ENCODE results near the gene ZBED5. TPM values are rescaled to one million over a fixed set of nuclear protein-coding genes. Genes with fewer than 3 reads are reported as not detected.
"Not testable (repeated sequence)": the region's sequence is repeated elsewhere in the genome, so short reads cannot be mapped to it uniquely, and the experiment has no call there.

ZBED5 gene
- total RNA-seq, 2 experiments from 2014 or later, result 34.1 to 44.3 TPM

GRCh38 chr11:10895285-10895684 lies 37.4 kb upstream of the ZBED5 start:
- Mint-ChIP-seq H3K27me3 (no peaks in the 10 kb centered on the region), H3K9me3 (ENCODE audit: low read depth) (peaks cover 2% of the 10 kb centered on the region), H3K4me3 (no peak overlapping the region), H3K27ac (no peak overlapping the region), H3K4me1 (peaks cover 18% of the 10 kb centered on the region), H3K36me3 (ENCODE audit: low read depth) (no peaks in the 10 kb centered on the region)
- ATAC-seq, result no peak
- ChIA-PET POLR2A (no interaction called here), CTCF (interaction anchor here (0.6 to 1.4 kb wide), 2 partner anchors 10 to 17 kb away, joined by 3 to 4 read pairs; no protein-coding TSS in a partner anchor)
- DNase-seq, result no peak
- intact Hi-C loops (cut with DNase I, micrococcal nuclease), result no loop called here

DNA sequence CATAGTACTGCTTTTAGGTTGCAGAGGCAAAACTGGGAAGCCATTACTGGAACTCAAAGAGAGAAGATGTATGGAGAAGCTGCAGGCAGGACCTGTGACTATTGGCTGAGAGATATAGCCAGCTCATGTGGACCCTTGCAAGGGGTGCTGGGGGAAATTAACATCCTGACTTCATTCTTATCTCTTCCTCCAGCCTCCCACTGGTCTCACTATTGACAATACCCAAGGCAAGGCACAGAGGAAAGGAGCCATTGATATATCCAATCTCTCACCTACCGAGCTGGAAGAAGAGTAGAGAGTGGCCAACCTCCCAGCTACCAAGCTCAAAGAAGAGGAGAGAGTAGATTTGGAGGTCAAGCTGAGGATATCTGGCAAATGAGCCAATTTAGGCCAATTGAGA lies 36.8 kb upstream of the ZBED5 start:
- Mint-ChIP-seq H3K9me3 (ENCODE audit: low read depth) (peaks cover 4% of the 10 kb centered on the region), H3K4me1 (peaks cover 13% of the 10 kb centered on the region), H3K27ac (no peak overlapping the region), H3K27me3 (no peaks in the 10 kb centered on the region), H3K36me3 (ENCODE audit: low read depth) (no peaks in the 10 kb centered on the region), H3K4me3 (no peak overlapping the region)
- POLR2A ChIA-PET, result no interaction called here
- CTCF ChIA-PET, result interaction anchor here (0.6 to 2.9 kb wide), 3 partner anchors 10 to 102 kb away, joined by 3 to 17 read pairs (median 4); no protein-coding TSS in a partner anchor
- intact Hi-C loops (cut with DNase I, micrococcal nuclease), result no loop called here
- ATAC-seq, result no peak
- DNase-seq, result no peak

DNA sequence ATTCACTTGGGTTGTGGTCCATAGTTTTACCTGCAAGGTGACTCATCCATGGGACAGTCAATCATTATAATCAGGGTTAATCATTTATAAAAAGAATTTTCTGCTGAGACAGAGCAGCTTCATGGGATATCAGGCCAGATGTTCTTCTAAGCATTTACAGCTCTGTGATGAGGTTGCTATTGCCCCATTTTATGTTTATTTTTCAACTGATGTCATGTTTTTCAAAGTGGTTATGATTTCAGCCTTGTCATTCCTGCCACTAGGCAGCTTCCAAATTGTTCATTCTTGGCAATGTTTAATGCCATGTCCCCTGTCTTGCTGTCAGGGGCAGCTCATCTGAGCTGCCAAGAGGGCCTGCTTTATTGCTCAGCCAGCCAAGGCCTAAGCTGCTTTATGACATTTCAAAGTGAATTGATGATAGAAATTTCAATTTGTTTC lies 35.9 kb upstream of the ZBED5 start:
- ATAC-seq, result no peak
- CTCF ChIA-PET, result interaction anchor here (1.0 to 2.9 kb wide), 4 partner anchors 9 to 40 kb away, joined by 3 to 17 read pairs (median 4); no protein-coding TSS in a partner anchor
- POLR2A ChIA-PET, result no interaction called here
- Mint-ChIP-seq H3K4me3 (no peak overlapping the region), H3K27me3 (no peaks in the 10 kb centered on the region), H3K4me1 (peaks cover 4% of the 10 kb centered on the region), H3K27ac (no peak overlapping the region), H3K36me3 (ENCODE audit: low read depth) (no peaks in the 10 kb centered on the region), H3K9me3 (ENCODE audit: low read depth) (peaks cover 4% of the 10 kb centered on the region)
- no peak for DNase-seq
- intact Hi-C loops (cut with DNase I, micrococcal nuclease), result no loop called here

DNA sequence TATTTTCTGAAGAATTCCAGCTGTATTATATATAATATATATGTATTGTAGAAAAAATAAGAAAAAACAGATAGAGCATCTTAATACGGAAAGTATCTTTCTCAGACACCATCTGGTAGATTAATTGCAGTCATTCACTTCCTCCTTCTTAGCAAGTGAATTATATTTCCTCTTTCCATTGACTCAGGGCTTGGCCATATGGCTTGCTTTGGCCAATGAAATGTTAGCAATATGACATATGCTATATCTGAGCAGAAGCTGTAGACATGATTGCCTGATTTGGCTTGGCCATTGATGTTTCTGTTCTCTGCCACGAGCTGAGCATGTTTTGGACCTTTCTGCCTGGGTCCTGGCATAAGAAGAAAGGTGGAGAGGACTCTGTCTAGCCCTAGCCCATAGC lies 34.4 kb upstream of the ZBED5 start:
- peaks cover 4% of the 10 kb centered on the region for H3K9me3 Mint-ChIP-seq (ENCODE audit: low read depth)
- H3K36me3 Mint-ChIP-seq (ENCODE audit: low read depth), result no peaks in the 10 kb centered on the region
- no peak for DNase-seq
- ChIA-PET POLR2A (no interaction called here), CTCF (interaction anchor here (2.9 kb wide), 1 partner anchor 13 kb away, joined by 17 read pairs; no protein-coding TSS in a partner anchor)
- H3K27ac Mint-ChIP-seq, result no peak overlapping the region
- no peaks in the 10 kb centered on the region for H3K4me1 Mint-ChIP-seq
- no peaks in the 10 kb centered on the region for H3K27me3 Mint-ChIP-seq
- no peak overlapping the region for H3K4me3 Mint-ChIP-seq
- ATAC-seq, result no peak
- intact Hi-C loops (cut with DNase I, micrococcal nuclease), result no loop called here

DNA sequence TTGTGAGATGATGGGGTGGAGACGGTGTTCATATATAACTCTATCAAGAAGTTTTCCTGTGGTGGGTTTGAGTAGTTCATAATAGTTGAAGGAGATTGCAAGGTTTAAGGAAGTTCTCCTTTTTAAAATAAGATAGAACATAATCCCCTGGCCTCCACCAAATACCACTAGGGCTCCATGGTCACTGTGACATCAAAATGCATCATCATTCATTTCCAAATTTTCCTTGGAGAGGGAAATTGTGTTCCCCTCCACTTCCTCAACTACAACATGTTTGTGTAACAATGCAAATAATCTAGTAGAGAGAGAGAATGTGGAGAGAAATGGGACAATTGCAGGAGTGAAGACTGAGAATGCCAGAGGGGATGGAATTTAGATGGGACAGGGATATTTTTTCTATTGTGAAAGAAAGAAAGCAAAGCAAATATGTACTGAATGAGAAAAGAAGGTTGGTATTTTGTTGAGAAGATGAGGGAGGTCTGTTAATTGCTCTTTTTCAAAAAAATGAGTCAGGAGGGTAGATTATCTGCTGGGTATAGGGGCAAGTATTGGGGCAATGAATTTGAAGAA lies 33.4 kb upstream of the ZBED5 start:
- DNase-seq, result no peak
- intact Hi-C loops (cut with DNase I, micrococcal nuclease), result no loop called here
- ChIA-PET CTCF (interaction anchor here (0.5 kb wide), 1 partner anchor 43 kb away, joined by 4 read pairs; no protein-coding TSS in a partner anchor), POLR2A (no interaction called here)
- H3K4me1 Mint-ChIP-seq, result no peaks in the 10 kb centered on the region
- H3K27me3 Mint-ChIP-seq, result no peaks in the 10 kb centered on the region
- no peaks in the 10 kb centered on the region for H3K36me3 Mint-ChIP-seq (ENCODE audit: low read depth)
- no peak overlapping the region for H3K27ac Mint-ChIP-seq
- H3K9me3 Mint-ChIP-seq (ENCODE audit: low read depth), result peaks cover 4% of the 10 kb centered on the region
- no peak overlapping the region for H3K4me3 Mint-ChIP-seq
- ATAC-seq, result no peak

- POLR2A ChIA-PET, result interaction anchor here (0.7 kb wide), 1 partner anchor 82 kb away, joined by 3 read pairs; the partner anchor contains the start of gene EIF4G2
- CTCF ChIA-PET, result interaction anchor here (1.5 kb wide), 1 partner anchor 11 kb away, joined by 5 read pairs; no protein-coding TSS in a partner anchor
Observed at GRCh38 chr11:10890083-10890482, 32.2 kb upstream of the ZBED5 start.

DNA sequence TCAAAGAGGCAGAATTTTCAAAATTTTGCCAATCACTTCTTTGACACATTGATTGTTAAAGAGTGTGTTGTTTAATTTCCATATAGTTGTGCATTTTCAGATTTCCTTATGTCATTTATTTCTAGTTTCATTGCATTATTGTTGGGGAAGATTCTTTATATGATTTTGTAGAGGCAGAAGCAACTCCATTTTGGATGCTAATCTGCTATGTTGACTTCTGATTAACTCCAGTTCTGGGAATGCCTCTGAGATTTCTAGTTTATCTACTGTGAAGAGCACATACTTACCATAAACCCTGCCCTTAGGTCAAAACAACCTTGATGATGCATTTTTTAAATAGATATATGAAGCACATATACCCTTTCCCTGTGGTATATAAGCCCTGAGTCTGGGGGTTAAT lies 29.5 kb upstream of the ZBED5 start:
- no peaks in the 10 kb centered on the region for H3K4me1 Mint-ChIP-seq
- no peak overlapping the region for H3K4me3 Mint-ChIP-seq
- ChIA-PET CTCF (interaction anchor here (1.9 kb wide), 1 partner anchor 46 kb away, joined by 4 read pairs; no protein-coding TSS in a partner anchor), POLR2A (no interaction called here)
- H3K27me3 Mint-ChIP-seq, result no peaks in the 10 kb centered on the region
- DNase-seq (no peak), ATAC-seq (no peak)
- H3K27ac Mint-ChIP-seq, result no peak overlapping the region
- peaks cover 9% of the 10 kb centered on the region for H3K9me3 Mint-ChIP-seq (ENCODE audit: low read depth)
- intact Hi-C loops (cut with DNase I, micrococcal nuclease), result no loop called here
- H3K36me3 Mint-ChIP-seq (ENCODE audit: low read depth), result peaks cover 3% of the 10 kb centered on the region

More at GRCh38 chr11:10890083-10890482, 32.2 kb upstream of the ZBED5 start:
- DNase-seq; H3K4me3 Mint-ChIP-seq; H3K27me3 Mint-ChIP-seq; H3K27ac Mint-ChIP-seq; H3K9me3 Mint-ChIP-seq (ENCODE audit: low read depth); ATAC-seq; intact Hi-C loops (cut with DNase I, micrococcal nuclease); H3K36me3 Mint-ChIP-seq (ENCODE audit: low read depth); H3K4me1 Mint-ChIP-seq: not testable (repeated sequence)

GRCh38 chr11:10886652-10887250 lies 28.9 kb upstream of the ZBED5 start:
- Mint-ChIP-seq H3K4me1 (no peaks in the 10 kb centered on the region), H3K9me3 (ENCODE audit: low read depth) (peaks cover 9% of the 10 kb centered on the region), H3K27me3 (no peaks in the 10 kb centered on the region), H3K27ac (no peak overlapping the region), H3K36me3 (ENCODE audit: low read depth) (peaks cover 3% of the 10 kb centered on the region), H3K4me3 (no peak overlapping the region)
- no peak for ATAC-seq
- intact Hi-C loops (cut with DNase I, micrococcal nuclease), result no loop called here
- no peak for DNase-seq
- CTCF ChIA-PET, result interaction anchor here (0.7 to 1.9 kb wide), 3 partner anchors 14 to 98 kb away, joined by 3 to 4 read pairs (median 4); no protein-coding TSS in a partner anchor
- POLR2A ChIA-PET, result no interaction called here

DNA sequence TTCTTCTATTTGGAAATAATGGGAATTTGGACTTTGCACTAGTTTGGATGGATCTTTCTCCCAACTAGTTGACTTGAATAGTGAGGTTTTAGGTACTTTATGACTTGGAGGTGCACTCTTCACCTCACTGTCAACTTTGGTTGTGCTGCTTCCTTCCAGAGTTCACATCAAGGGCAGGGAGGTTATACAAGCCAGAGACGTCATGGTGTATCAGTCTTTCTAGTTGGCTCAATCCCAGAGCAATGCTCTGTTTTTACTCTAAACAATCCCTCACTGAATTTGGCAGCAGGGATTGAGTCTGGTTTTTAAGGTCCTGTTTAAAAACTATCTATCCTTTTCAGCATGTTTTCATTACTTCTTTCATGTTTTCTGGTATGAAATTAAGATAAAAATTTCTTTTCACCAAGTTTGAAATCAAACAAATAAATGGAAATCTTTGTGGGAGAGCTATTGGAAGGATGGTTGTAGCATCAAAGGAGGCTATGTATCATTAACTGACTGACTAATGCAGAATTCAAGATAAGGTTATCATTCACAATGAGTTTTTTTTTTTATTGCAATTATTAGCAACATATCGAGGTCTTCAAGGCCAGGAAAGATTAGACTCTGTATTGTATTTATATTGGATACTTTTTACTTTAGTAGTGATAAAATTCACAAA lies 28.0 kb upstream of the ZBED5 start:
- Mint-ChIP-seq H3K4me1 (no peaks in the 10 kb centered on the region), H3K4me3 (no peak overlapping the region), H3K27me3 (no peaks in the 10 kb centered on the region), H3K27ac (no peak overlapping the region), H3K36me3 (ENCODE audit: low read depth) (peaks cover 3% of the 10 kb centered on the region), H3K9me3 (ENCODE audit: low read depth) (peaks cover 7% of the 10 kb centered on the region)
- ATAC-seq, result peak; percentile 36
- ChIA-PET CTCF (interaction anchor here (1.6 to 1.9 kb wide), 2 partner anchors 14 to 48 kb away, joined by 4 read pairs; no protein-coding TSS in a partner anchor), POLR2A (no interaction called here)
- intact Hi-C loops (cut with DNase I, micrococcal nuclease), result no loop called here
- DNase-seq, result no peak

DNA sequence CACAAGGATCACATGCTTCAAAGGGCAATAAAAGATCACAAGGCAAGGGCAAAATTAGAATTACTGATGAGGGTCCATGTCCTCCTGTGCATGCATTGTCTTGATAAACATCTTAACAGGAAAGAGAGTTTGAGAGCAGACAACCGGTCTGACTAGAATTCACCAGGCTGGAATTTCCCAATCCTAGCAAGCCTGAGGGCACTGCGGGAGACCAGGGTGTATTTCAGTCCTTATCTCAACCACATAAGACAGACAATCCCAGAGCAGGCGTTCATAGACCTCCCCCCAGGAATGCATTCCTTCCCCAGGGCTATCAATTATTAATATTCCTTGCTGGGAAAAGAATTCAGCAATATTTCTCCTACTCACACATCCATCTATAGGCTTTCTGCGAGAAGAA lies 26.4 kb upstream of the ZBED5 start:
- DNase-seq; H3K4me1 Mint-ChIP-seq; H3K27ac Mint-ChIP-seq; H3K27me3 Mint-ChIP-seq; H3K36me3 Mint-ChIP-seq (ENCODE audit: low read depth); POLR2A ChIA-PET; ATAC-seq; H3K9me3 Mint-ChIP-seq (ENCODE audit: low read depth); H3K4me3 Mint-ChIP-seq; intact Hi-C loops (cut with DNase I, micrococcal nuclease): not testable (repeated sequence)
- CTCF ChIA-PET, result interaction anchor here (1.1 kb wide), 1 partner anchor 10 kb away, joined by 4 read pairs; no protein-coding TSS in a partner anchor

DNA sequence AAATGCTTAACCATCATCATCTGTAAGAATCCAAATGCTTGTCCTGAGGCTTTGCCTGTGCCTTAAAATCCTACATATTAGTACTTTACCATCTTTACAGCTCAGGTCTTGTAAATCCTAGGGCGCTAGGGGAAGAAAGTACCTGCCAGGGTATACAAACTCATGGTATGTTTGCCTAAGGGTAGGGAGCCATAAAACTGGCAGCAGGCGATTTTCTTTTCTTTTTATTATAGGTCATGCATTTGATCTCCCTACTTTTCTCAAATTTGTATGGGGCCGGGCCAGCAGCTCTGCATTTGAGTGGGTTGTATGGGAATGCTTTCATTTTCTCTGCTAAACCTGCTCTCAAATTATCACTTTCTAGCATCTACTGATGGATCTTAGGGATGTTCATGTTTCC lies 24.0 kb upstream of the ZBED5 start:
- H3K27ac Mint-ChIP-seq, result no peak overlapping the region
- DNase-seq (no peak), ATAC-seq (no peak)
- no peak overlapping the region for H3K4me3 Mint-ChIP-seq
- H3K4me1 Mint-ChIP-seq, result peaks cover 13% of the 10 kb centered on the region
- H3K27me3 Mint-ChIP-seq, result no peaks in the 10 kb centered on the region
- ChIA-PET POLR2A (no interaction called here), CTCF (no interaction called here)
- intact Hi-C loops (cut with DNase I, micrococcal nuclease), result no loop called here
- H3K9me3 Mint-ChIP-seq (ENCODE audit: low read depth), result peaks cover 5% of the 10 kb centered on the region
- peaks cover 4% of the 10 kb centered on the region for H3K36me3 Mint-ChIP-seq (ENCODE audit: low read depth)

All from activated CD4-positive, alpha-beta T cell treated with anti-CD3 and anti-CD28 coated beads for 36 hours (primary cell).